ENCODE measurements around the gene SLC35G3. TPM values are rescaled to one million over a fixed set of nuclear protein-coding genes. Genes with fewer than 3 reads are reported as not detected.
"Not testable (repeated sequence)": the region's sequence is repeated elsewhere in the genome, so short reads cannot be mapped to it uniquely, and the experiment has no call there.

The SLC35G3 gene
- polyA plus RNA-seq, 3 donors: not detected

- DNase-seq (ENCODE audit: low read depth in 3 of 3, low spot score in 2 of 3): no peak
These were observed 19.3 kb upstream of the SLC35G3 start for GRCh38 chr17:35213412-35213940.

- DNase-seq (ENCODE audit: low read depth in 3 of 3, low spot score in 2 of 3): no peak
These were observed 18.5 kb upstream of the SLC35G3 start for GRCh38 chr17:35212668-35213067.

GRCh38 chr17:35210741-35211140 is 16.5 kb upstream of the SLC35G3 start:
- DNase-seq (ENCODE audit: low read depth in 3 of 3, low spot score in 2 of 3): no peak

GRCh38 chr17:35202582-35202981 is 8.4 kb upstream of the SLC35G3 start:
- not testable (repeated sequence) for DNase-seq (ENCODE audit: low read depth in 3 of 3, low spot score in 2 of 3)

- DNase-seq (ENCODE audit: low read depth in 3 of 3, low spot score in 2 of 3): not testable (repeated sequence)
These were observed 869 bp upstream of the SLC35G3 start for GRCh38 chr17:35195062-35195461.

- DNase-seq (ENCODE audit: low read depth in 3 of 3, low spot score in 2 of 3): no peak
These were observed 1.5 kb downstream of the SLC35G3 start for GRCh38 chr17:35192708-35193107.

GRCh38 chr17:35191001-35191695 is 3.0 kb downstream of the SLC35G3 start:
- no peak for DNase-seq (ENCODE audit: low read depth in 3 of 3, low spot score in 2 of 3)

GRCh38 chr17:35189291-35189690 is 4.9 kb downstream of the SLC35G3 start:
- DNase-seq (ENCODE audit: low read depth in 3 of 3, low spot score in 2 of 3): no peak

GRCh38 chr17:35188111-35188510 is 6.1 kb downstream of the SLC35G3 start:
- DNase-seq (ENCODE audit: low read depth in 3 of 3, low spot score in 2 of 3): no peak

- DNase-seq (ENCODE audit: low read depth in 3 of 3, low spot score in 2 of 3): no peak
These were observed 6.7 kb downstream of the SLC35G3 start for GRCh38 chr17:35187481-35187880.

- no peak for DNase-seq (ENCODE audit: low read depth in 3 of 3, low spot score in 2 of 3)
These were observed 8.3 kb downstream of the SLC35G3 start for GRCh38 chr17:35185849-35186248.

GRCh38 chr17:35184274-35184673 is 9.9 kb downstream of the SLC35G3 start:
- no peak for DNase-seq (ENCODE audit: low read depth in 3 of 3, low spot score in 2 of 3)

- DNase-seq (ENCODE audit: low read depth in 3 of 3, low spot score in 2 of 3): no peak
These were observed 10.9 kb downstream of the SLC35G3 start for GRCh38 chr17:35183332-35183731.

GRCh38 chr17:35179379-35179778 is 14.8 kb downstream of the SLC35G3 start:
- not testable (repeated sequence) for DNase-seq (ENCODE audit: low read depth in 3 of 3, low spot score in 2 of 3)

- no peak for DNase-seq (ENCODE audit: low read depth in 3 of 3, low spot score in 2 of 3)
These were observed 17.3 kb downstream of the SLC35G3 start for GRCh38 chr17:35176897-35177296.

- no peak for DNase-seq (ENCODE audit: low read depth in 3 of 3, low spot score in 2 of 3)
These were observed 18.4 kb downstream of the SLC35G3 start for GRCh38 chr17:35175638-35176415.

GRCh38 chr17:35174835-35175334 is 19.3 kb downstream of the SLC35G3 start:
- no peak for DNase-seq (ENCODE audit: low read depth in 3 of 3, low spot score in 2 of 3)

- DNase-seq (ENCODE audit: low read depth in 3 of 3, low spot score in 2 of 3): not testable (repeated sequence)
These were observed 21.9 kb downstream of the SLC35G3 start for GRCh38 chr17:35172321-35172720.

GRCh38 chr17:35171834-35172233 is 22.4 kb downstream of the SLC35G3 start:
- no peak for DNase-seq (ENCODE audit: low read depth in 3 of 3, low spot score in 2 of 3)

- no peak for DNase-seq (ENCODE audit: low read depth in 3 of 3, low spot score in 2 of 3)
These were observed 23.0 kb downstream of the SLC35G3 start for GRCh38 chr17:35170968-35171771.

GRCh38 chr17:35169835-35170363 is 24.3 kb downstream of the SLC35G3 start:
- no peak for DNase-seq (ENCODE audit: low read depth in 3 of 3, low spot score in 2 of 3)

Data from right renal cortex interstitium (tissue), 3 donors.